GM12801 (cell line): Measurements from ENCODE around the gene ERG.

Experiments used
- CTCF ChIP-seq: IDR thresholded peaks from one replicate; pipeline ENCODE4 v1.5.1; 2011; ENCODE audit warnings: control low read depth; ENCODE audit not compliant: insufficient read length; ENCODE audit errors: extremely low read depth

ERG gene

GRCh38 chr21:38356883-38357625, 141.2 kb downstream of the ERG start:
- TF ChIP-seq CTCF: no peak

DNA sequence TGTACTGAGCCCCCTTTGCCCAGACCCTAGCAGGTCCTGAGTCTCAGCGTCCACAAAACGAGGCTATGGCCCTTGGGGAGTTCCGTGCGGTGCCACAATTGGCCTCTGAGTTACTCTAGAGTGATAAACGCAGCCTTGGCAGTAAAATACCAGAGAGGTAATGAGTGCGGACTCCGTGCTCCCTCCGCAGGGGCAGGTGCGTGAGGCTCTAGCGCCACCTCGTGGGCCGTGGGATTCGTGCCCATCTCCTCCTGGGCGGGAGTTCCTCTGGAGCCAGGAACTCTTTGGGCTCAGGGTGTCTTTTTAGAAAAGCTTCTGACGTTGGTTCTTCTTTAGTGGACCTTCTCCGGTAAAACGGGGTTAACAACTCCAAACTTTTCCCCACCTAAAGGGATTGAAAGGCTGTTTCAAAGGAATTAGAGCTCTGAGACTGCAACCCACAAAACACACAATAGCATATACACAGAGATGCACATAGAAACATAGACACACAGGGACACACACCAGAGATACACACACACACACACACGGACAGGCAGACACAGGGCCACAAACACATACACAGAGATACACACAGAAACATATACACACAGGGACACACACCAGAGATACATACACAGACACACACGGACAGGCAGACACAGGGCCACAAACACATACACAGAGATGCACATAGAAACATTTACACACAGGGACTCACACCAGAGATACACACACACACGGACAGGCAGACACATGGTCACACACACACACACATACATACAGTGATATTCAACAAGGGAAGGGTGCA, 142.1 kb downstream of the ERG start:
- TF ChIP-seq CTCF: peak; percentile 25

DNA sequence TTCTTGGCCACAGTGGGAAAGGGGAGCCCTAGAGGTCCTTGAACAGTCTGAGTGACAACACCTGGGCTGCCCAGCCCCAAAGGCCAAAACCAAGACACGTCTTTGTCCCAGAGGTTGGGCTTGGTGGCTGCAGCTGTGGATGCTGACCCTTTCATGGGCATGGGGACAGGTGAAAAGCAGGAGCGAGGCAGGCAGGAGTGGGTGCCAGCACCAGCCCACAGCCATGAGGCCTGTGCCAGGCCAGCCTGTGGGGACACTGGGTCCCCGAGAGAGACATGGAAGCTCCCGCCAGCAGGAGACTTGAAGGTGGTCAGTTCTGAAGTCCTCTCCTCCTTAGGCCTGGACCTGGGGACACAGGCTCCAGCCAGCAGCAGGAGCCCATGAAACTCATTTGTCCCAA, 142.9 kb downstream of the ERG start:
- TF ChIP-seq CTCF: no peak

DNA sequence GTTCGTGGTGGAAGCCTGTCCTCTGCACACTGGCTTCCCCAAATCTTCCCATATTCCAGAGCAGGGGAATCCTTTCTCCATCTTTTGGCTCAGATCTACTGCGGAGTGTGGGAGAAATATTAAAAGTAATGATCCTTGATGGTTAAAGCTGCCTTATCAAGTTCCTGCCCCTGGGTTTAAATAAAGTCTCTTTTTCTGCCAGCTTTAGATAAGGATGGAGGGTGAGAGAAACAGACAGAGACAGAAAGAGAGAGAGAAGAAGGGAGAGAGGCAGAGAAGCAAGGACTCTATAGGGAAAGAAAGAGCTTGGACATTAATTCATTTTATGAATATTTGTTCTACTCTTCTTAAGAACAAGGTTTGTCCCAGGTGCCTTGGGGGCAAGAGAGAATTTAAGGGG, 143.5 kb downstream of the ERG start:
- TF ChIP-seq CTCF: no peak

- no peak for TF ChIP-seq CTCF
These were observed 144.0 kb downstream of the ERG start for GRCh38 chr21:38354231-38354630.

GRCh38 chr21:38352536-38353219, 145.6 kb downstream of the ERG start:
- no peak for TF ChIP-seq CTCF

DNA sequence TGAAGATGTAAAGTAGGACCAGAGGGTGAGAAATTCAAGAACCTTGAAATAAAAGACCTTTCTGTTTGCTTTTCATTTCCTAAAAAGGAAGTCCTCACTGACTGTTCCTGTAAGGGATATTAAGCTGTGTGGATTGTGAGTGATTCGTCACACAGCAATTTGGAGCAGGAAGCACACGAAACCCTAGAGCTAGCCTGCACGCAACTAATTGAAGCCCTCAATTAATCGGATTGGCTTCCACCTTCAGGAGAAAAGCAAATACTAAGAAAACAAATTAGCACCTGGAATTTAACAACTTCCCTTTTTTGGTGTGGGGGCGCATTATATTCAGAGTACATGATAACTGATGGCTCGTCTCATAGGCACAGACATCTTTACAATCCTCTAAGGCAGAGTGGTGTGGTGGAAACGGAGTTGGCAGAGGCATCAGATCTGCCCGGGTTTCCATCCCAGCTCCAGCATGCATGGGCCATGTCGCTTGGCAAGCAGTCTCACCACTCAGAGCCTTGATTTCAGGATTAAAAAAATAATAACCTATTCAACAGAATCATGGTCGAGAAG, 146.2 kb downstream of the ERG start:
- TF ChIP-seq CTCF: no peak
